ENCODE measurements around the gene HELT.

DNA sequence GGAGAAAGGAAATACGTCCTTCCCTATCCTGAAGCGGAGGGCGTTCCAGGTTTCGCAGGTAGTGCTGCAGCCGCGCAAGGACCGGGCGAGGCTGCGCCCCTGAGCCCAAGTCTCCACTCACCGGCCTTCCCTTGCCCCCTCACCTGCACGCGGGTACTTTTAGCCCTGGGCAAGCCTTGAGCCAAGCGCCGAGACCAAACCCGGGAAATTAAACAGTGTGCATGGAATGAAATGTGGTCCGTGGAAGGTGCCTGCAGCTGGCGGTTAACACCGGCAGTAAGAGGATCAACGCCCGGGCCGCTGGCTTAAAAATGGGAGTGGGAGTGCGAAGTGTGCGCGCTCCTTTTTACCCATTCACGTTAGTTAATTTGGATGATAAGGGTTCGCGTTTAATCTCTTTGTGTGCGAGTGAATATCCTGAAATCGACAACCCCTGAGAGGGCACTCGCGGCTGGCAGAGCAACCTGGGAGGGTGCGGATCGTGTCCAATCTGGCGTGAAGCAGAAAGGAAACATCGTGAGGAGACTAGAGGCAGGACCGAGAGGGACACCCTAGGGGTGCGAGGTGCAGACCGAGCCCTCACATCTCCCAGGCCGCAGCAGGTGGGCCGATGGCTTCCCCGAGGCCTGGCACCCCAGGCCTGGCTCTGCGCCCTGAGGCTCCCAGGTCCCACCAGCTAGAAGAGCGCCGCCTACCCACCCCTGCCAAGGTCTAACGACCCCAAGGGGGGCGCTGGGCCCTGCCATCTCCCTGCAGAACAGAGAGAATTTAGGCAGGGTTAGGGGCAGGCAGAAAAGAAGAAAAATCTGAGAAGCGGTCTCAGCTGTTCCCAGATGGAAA lies 2.0 kb upstream of the HELT start:
- no peak for TF ChIP-seq POLR2A (IDR thresholded peaks at IDR 0.05)
- no peak for TF ChIP-seq EP300 (IDR thresholded peaks at IDR 0.05)
